ENCODE measurements around the gene NPLOC4. TPM values are rescaled to one million over a fixed set of nuclear protein-coding genes. Genes with fewer than 3 reads are reported as not detected.
A peak's percentile ranks its signal among the peaks of the same experiment; 100 is the strongest.

The NPLOC4 gene
- total and polyA plus RNA-seq, 11 donors, result 28.2 to 133 (median 99.2) TPM

- peak overlapping the region in 1 of 12 donors; percentile 11 for H3K4me3 ChIP-seq
- H3K36me3 ChIP-seq, result no peaks in the 10 kb centered on the region
- no peak overlapping the region for H3K27ac ChIP-seq
- peaks cover 0 to 8% (median 0%) of the 10 kb centered on the region in 12 donors for H3K4me1 ChIP-seq
- intact Hi-C loops (cut with DNase I), result no loop called here
- ATAC-seq (no peak), DNase-seq (no peak)
- WGBS, 4 donors, result 54 to 58% (median 56%) methylated on average over 13 to 14 of the region's 14 CpGs
- H3K9me3 ChIP-seq, result peaks cover 0 to 6% (median 0%) of the 10 kb centered on the region in 12 donors
- no peak for TF ChIP-seq POLR2A (IDR thresholded peaks at IDR 0.05)
- TF ChIP-seq, protein P1, sequence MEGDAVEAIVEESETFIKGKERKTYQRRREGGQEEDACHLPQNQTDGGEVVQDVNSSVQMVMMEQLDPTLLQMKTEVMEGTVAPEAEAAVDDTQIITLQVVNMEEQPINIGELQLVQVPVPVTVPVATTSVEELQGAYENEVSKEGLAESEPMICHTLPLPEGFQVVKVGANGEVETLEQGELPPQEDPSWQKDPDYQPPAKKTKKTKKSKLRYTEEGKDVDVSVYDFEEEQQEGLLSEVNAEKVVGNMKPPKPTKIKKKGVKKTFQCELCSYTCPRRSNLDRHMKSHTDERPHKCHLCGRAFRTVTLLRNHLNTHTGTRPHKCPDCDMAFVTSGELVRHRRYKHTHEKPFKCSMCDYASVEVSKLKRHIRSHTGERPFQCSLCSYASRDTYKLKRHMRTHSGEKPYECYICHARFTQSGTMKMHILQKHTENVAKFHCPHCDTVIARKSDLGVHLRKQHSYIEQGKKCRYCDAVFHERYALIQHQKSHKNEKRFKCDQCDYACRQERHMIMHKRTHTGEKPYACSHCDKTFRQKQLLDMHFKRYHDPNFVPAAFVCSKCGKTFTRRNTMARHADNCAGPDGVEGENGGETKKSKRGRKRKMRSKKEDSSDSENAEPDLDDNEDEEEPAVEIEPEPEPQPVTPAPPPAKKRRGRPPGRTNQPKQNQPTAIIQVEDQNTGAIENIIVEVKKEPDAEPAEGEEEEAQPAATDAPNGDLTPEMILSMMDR (IDR thresholded peaks at IDR 0.05), result no peak
- peaks cover 8 to 65% (median 25%) of the 10 kb centered on the region in 9 donors for H3K27me3 ChIP-seq
Observed at GRCh38 chr17:81648707-81649085, 11.8 kb upstream of the NPLOC4 start.

- TF ChIP-seq, protein P1 (IDR thresholded peaks at IDR 0.05), result no peak
- TF ChIP-seq POLR2A (IDR thresholded peaks at IDR 0.05), result no peak
- Histone ChIP-seq H3K27ac (no peak overlapping the region), H3K4me3 (peak overlapping the region in 1 of 12 donors; percentile 18), H3K27me3 (peaks cover 8 to 59% (median 25%) of the 10 kb centered on the region in 9 donors), H3K4me1 (peaks cover 0 to 8% (median 0%) of the 10 kb centered on the region in 12 donors), H3K36me3 (no peaks in the 10 kb centered on the region), H3K9me3 (peaks cover 0 to 6% (median 0%) of the 10 kb centered on the region in 12 donors)
- intact Hi-C loops (cut with DNase I), result no loop called here
- 4 to 9% (median 7%) methylated on average over 15 to 78 of the region's 78 CpGs for WGBS, 4 donors
- ATAC-seq (no peak), DNase-seq (no peak)
Observed at GRCh38 chr17:81648013-81648706, 11.2 kb upstream of the NPLOC4 start.

DNA sequence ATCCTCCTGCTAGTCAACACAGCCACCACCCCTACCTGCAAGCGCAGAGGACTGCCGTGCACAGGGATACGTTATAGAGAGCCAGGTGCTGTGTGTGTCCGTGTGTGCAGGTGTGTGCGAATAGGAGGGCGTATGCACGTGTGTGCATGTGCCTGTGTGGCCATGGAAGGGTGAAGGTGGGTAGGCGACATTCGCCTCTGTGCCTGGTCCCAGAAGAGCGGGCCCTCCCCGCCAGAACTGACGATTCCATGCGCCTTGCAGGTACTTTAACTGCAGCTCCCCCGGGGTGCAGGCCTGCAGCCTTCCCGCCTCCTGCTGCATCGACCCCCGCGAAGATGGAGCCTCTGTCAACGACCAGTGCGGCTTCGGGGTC, 10.7 kb upstream of the NPLOC4 start:
- Histone ChIP-seq H3K27me3 (peaks cover 8 to 56% (median 25%) of the 10 kb centered on the region in 9 donors), H3K27ac (no peak overlapping the region), H3K4me3 (peak overlapping the region in 1 of 12 donors; percentile 18), H3K9me3 (peaks cover 0 to 6% (median 0%) of the 10 kb centered on the region in 12 donors), H3K36me3 (no peaks in the 10 kb centered on the region), H3K4me1 (peaks cover 0 to 8% (median 0%) of the 10 kb centered on the region in 12 donors)
- DNase-seq (no peak), ATAC-seq (no peak)
- 25 to 42% (median 30%) methylated on average over 14 to 21 of the region's 21 CpGs for WGBS, 4 donors
- TF ChIP-seq, protein P1 (IDR thresholded peaks at IDR 0.05), result no peak
- no peak for TF ChIP-seq POLR2A (IDR thresholded peaks at IDR 0.05)
- intact Hi-C loops (cut with DNase I), result no loop called here

- no peak for TF ChIP-seq POLR2A (IDR thresholded peaks at IDR 0.05)
- TF ChIP-seq, protein P1 (IDR thresholded peaks at IDR 0.05), result no peak
- intact Hi-C loops (cut with DNase I), result no loop called here
- Histone ChIP-seq H3K27me3 (peaks cover 8 to 52% (median 25%) of the 10 kb centered on the region in 9 donors), H3K9me3 (peaks cover 0 to 6% (median 0%) of the 10 kb centered on the region in 12 donors), H3K27ac (no peak overlapping the region), H3K36me3 (no peaks in the 10 kb centered on the region), H3K4me1 (peaks cover 0 to 8% (median 0%) of the 10 kb centered on the region in 12 donors), H3K4me3 (no peak overlapping the region)
- 61 to 71% (median 64%) methylated on average over 12 of the region's 12 CpGs for WGBS, 4 donors
- DNase-seq, result no peak
- ATAC-seq, result no peak
Observed at GRCh38 chr17:81646869-81647600, 10.1 kb upstream of the NPLOC4 start.

Data from heart left ventricle (tissue), 16 donors.